K562 (cell line): ENCODE results near the gene RREB1.
A peak's percentile ranks its signal among the peaks of the same experiment; 100 is the strongest.

Experiments
- CTCF ChIP-seq, 3 experiments: IDR thresholded peaks in 2 of 3; conservative IDR thresholded peaks in 1 of 3; 2 replicates each; pipeline ENCODE4 v1.5.1; 2011 to 2012; ENCODE audit warnings: low read length in 3 of 3, mild to moderate bottlenecking in 3 of 3, control low read depth in 2 of 3, improper control_type of control experiment in 1 of 3, inconsistent platforms in 1 of 3, low read depth in 1 of 3, mixed read lengths in 1 of 3, moderate library complexity in 1 of 3; ENCODE audit not compliant: insufficient read depth in 2 of 3
- POLR2AphosphoS5 ChIP-seq: IDR thresholded peaks from 2 replicates; pipeline ENCODE4 v1.6.1; 2011; ENCODE audit warnings: mild to moderate bottlenecking, low read depth, low read length, moderate library complexity; ENCODE audit not compliant: control insufficient read depth, insufficient read depth
- RHOXF2B ChIP-seq: fragments of 250-450 bp; sonication (Bioruptor Pico); conservative IDR thresholded peaks from 2 replicates; pipeline ENCODE4 v1.5.1; 2021
- ZNF79 ChIP-seq: fragments of 250-450 bp; sonication (Bioruptor Pico); IDR thresholded peaks from 2 replicates; pipeline ENCODE4 v1.4.0; 2020; ENCODE audit warnings: low read depth, mild to moderate bottlenecking, moderate library complexity

- TF ChIP-seq ZNF79 (CRISPR knock-in tag) (no peak), RHOXF2B (CRISPR knock-in tag) (no peak), POLR2AphosphoS5 (0 out of 2 replicates have a peak, but pooled peaks have one; percentile 25), CTCF (IDR thresholded peaks at IDR 0.05 in 2 of 3, conservative IDR thresholded peaks at IDR 0.05 in 1 of 3; ENCODE audit: insufficient read depth in 2 of 3, low read depth in 1 of 3, low read length in 3 of 3) (no peak)
These were observed 32.2 kb downstream of the RREB1 start for GRCh38 chr6:7139835-7140470.
